OCI-LY1 (cell line): Measurements from ENCODE around the gene BLOC1S6.

ENCODE experiments used
- EZH2 ChIP-seq: fragments of 200-600 bp; sonication (generic), shearing (Covaris generic); IDR thresholded peaks from 2 replicates; pipeline ENCODE4 v1.8.0; 2017; ENCODE audit warnings: borderline replicate concordance, mixed run types, mild to moderate bottlenecking, antibody characterized with exemption, low read length, moderate library complexity, mixed read lengths
- TF ChIP-seq, protein P1 (sequence below): fragments of 200-600 bp; sonication (generic), shearing (Covaris generic); IDR thresholded peaks from 2 replicates; pipeline ENCODE4 v1.5.1; 2017; ENCODE audit warnings: mild to moderate bottlenecking, antibody characterized with exemption, low read length, moderate library complexity, mixed read lengths

DNA sequence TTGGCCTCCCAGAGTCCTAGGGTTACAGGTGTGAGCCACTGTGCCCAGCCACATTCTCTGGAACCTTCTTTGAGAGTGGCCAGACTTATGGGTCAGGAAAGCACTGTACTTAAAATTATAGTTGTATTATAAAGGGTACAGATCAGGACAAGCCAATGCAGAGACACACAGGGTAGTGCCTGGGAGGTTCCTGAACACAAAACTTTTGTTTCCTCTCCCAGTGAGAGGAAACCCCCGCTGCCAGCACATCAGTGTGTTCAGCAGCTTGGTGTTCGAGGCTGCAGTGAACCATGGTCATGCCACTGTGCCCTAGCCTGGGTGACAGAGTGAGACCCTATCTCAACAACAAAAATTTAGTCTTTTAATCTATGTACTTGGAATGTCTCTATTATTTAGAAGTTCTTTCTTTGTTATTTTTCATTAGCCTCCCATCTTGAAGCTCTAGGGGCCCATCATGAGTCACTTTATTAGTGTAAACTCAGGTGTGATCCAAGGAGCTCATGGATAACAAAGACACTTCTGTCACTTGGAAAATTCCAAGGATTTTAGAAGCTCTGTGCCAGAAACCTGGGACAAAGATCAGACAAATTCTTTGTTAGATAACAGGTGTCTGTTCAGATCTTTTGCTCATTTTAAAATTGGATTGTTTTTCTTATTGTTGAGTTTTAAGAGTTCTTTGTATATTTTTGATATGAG is 7.8 kb downstream of the BLOC1S6 start:
- TF ChIP-seq, protein P1, sequence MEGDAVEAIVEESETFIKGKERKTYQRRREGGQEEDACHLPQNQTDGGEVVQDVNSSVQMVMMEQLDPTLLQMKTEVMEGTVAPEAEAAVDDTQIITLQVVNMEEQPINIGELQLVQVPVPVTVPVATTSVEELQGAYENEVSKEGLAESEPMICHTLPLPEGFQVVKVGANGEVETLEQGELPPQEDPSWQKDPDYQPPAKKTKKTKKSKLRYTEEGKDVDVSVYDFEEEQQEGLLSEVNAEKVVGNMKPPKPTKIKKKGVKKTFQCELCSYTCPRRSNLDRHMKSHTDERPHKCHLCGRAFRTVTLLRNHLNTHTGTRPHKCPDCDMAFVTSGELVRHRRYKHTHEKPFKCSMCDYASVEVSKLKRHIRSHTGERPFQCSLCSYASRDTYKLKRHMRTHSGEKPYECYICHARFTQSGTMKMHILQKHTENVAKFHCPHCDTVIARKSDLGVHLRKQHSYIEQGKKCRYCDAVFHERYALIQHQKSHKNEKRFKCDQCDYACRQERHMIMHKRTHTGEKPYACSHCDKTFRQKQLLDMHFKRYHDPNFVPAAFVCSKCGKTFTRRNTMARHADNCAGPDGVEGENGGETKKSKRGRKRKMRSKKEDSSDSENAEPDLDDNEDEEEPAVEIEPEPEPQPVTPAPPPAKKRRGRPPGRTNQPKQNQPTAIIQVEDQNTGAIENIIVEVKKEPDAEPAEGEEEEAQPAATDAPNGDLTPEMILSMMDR = no peak
- TF ChIP-seq EZH2 = no peak
